Measurements from ENCODE around the gene ZNRD2.

The ZNRD2 gene

GRCh38 chr11:65545853-65546216 is 24.4 kb upstream of the ZNRD2 start:
- TF ChIP-seq ZNF274 (IDR thresholded peaks at IDR 0.05; ENCODE audit: low read depth, low read length): no peak
- H3K4me3 ChIP-seq (ENCODE audit: low read length): peak overlapping the region; percentile 13; the same call in 1 of the 2 replicates

GRCh38 chr11:65546217-65546958 is 23.9 kb upstream of the ZNRD2 start:
- H3K4me3 ChIP-seq (ENCODE audit: low read length): peak overlapping the region; percentile 49; the same call in 1 of the 2 replicates

GRCh38 chr11:65547446-65548125 is 22.7 kb upstream of the ZNRD2 start:
- TF ChIP-seq ZNF274 (IDR thresholded peaks at IDR 0.05; ENCODE audit: low read depth, low read length): no peak
- no peak overlapping the region; the same call in 1 of the 2 replicates for H3K4me3 ChIP-seq (ENCODE audit: low read length)

More at GRCh38 chr11:65546217-65546958, 23.9 kb upstream of the ZNRD2 start:
- TF ChIP-seq ZNF274 (IDR thresholded peaks at IDR 0.05; ENCODE audit: low read depth, low read length): no peak

GRCh38 chr11:65548395-65548794 is 21.9 kb upstream of the ZNRD2 start:
- no peak overlapping the region for H3K4me3 ChIP-seq (ENCODE audit: low read length)
- no peak for TF ChIP-seq ZNF274 (IDR thresholded peaks at IDR 0.05; ENCODE audit: low read depth, low read length)

- TF ChIP-seq ZNF274 (IDR thresholded peaks at IDR 0.05; ENCODE audit: low read depth, low read length): no peak
- H3K4me3 ChIP-seq (ENCODE audit: low read length): no peak overlapping the region
Observed at GRCh38 chr11:65549096-65549495, 21.2 kb upstream of the ZNRD2 start.

- no peak for TF ChIP-seq ZNF274 (IDR thresholded peaks at IDR 0.05; ENCODE audit: low read depth, low read length)
- H3K4me3 ChIP-seq (ENCODE audit: low read length): no peak overlapping the region
Observed at GRCh38 chr11:65551572-65552387, 18.5 kb upstream of the ZNRD2 start.

- no peak overlapping the region for H3K4me3 ChIP-seq (ENCODE audit: low read length)
- TF ChIP-seq ZNF274 (IDR thresholded peaks at IDR 0.05; ENCODE audit: low read depth, low read length): no peak
Observed at GRCh38 chr11:65552388-65552951, 17.8 kb upstream of the ZNRD2 start.

- no peak for TF ChIP-seq ZNF274 (IDR thresholded peaks at IDR 0.05; ENCODE audit: low read depth, low read length)
- H3K4me3 ChIP-seq (ENCODE audit: low read length): no peak overlapping the region
Observed at GRCh38 chr11:65553301-65554001, 16.8 kb upstream of the ZNRD2 start.

- TF ChIP-seq ZNF274 (IDR thresholded peaks at IDR 0.05; ENCODE audit: low read depth, low read length): no peak
- no peak overlapping the region for H3K4me3 ChIP-seq (ENCODE audit: low read length)
Observed at GRCh38 chr11:65554057-65554818, 16.0 kb upstream of the ZNRD2 start.

- no peak overlapping the region for H3K4me3 ChIP-seq (ENCODE audit: low read length)
- no peak for TF ChIP-seq ZNF274 (IDR thresholded peaks at IDR 0.05; ENCODE audit: low read depth, low read length)
Observed at GRCh38 chr11:65554842-65555430, 15.3 kb upstream of the ZNRD2 start.

GRCh38 chr11:65555693-65556231 is 14.5 kb upstream of the ZNRD2 start:
- H3K4me3 ChIP-seq (ENCODE audit: low read length): no peak overlapping the region
- no peak for TF ChIP-seq ZNF274 (IDR thresholded peaks at IDR 0.05; ENCODE audit: low read depth, low read length)
